Activated CD4-positive, alpha-beta T cell treated with anti-CD3 and anti-CD28 coated beads, Interleukin-2, amount 50 U/mL, for 24 hours (primary cell): ENCODE measurements around the gene ST3GAL6.

Source experiments
- DNase-seq, 2 donors: peaks; one replicate each; pipeline ENCODE4 v3.0.0-alpha.2; 2020; ENCODE audit warnings: low read depth in 1 of 2, low spot score in 1 of 2

ST3GAL6 gene

DNA sequence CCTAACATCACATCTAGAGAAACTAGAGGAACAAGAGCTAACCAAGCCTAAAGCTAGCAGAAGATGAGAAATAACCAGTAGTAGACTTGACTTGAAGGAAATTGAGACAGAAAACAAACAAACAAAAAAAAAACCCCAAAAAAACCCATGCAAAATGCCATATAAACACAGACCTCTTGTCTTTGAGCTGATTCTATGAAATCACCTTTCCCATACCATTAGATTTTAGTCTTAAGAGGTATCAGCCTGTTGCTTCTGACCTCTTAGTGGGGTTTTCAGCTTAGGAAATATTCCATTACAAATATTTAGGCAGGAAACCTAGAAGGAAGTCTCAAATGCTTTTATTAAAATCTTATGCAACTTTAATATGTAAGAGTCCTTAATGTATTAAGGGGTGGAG, 23.9 kb upstream of the ST3GAL6 start:
- DNase-seq = no peak

DNA sequence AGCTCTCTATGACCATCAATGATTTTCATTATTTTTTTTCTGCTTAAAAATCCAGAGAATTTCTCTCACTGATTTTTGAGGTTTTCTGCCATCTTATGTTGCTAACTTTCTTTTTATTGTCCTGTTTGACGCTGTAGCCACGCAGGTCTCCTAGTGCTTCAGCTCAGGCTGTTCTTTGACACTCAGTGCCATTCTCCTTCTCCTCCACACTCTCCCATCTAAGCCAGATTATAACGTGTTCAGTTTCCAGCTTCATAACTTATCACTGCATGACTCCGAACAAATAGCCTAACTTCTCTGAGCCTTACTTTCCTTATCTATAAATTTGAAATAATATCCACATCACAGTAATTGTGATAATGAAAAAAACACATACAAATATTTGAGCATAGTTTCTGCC, 22.8 kb upstream of the ST3GAL6 start:
- DNase-seq = no peak

- no peak for DNase-seq
Observed at GRCh38 chr3:98741121-98741716, 21.9 kb upstream of the ST3GAL6 start.

- no peak for DNase-seq
Observed at GRCh38 chr3:98743071-98743470, 20.1 kb upstream of the ST3GAL6 start.

DNA sequence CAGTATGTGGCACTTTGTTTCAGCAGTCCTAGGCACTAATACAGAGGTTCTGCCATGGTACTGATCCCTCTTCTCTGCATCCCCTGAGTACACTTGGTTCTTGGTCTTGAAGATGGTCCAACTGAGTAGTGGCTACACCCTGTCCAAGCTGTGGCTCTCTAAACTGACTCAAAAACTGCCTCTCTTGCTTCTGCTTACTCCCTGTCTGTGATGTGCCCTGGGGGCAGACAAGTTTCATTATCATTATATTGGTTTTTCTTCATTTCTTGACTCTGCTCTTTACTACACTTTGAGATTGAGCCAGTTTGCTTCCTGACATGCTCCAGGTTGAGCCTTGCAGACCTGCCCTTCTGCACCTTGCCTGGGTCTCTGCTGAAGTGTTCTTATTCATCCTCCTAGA, 18.9 kb upstream of the ST3GAL6 start:
- no peak for DNase-seq

GRCh38 chr3:98745718-98746117, 17.4 kb upstream of the ST3GAL6 start:
- DNase-seq = no peak

DNA sequence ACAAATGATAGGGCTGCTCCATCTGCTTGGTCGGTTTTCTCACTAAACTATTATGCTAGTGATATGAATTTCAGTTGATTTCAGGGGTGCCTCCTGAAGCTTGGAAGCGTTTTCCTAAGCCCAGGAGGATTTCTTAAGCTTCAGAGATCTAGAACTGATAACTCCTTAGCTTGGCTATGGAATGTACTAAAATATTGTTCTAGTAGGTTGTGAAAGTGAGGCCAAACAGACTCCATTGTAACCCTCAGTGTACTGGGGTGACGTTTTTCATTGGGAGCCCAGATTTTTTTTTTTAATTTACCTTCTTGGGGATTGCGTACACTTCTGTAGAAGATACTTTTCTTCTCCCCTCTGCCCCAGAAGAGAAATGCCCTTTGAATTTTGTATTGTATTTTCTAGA, 17.0 kb upstream of the ST3GAL6 start:
- DNase-seq = no peak

GRCh38 chr3:98746882-98747281, 16.3 kb upstream of the ST3GAL6 start:
- DNase-seq = no peak

DNA sequence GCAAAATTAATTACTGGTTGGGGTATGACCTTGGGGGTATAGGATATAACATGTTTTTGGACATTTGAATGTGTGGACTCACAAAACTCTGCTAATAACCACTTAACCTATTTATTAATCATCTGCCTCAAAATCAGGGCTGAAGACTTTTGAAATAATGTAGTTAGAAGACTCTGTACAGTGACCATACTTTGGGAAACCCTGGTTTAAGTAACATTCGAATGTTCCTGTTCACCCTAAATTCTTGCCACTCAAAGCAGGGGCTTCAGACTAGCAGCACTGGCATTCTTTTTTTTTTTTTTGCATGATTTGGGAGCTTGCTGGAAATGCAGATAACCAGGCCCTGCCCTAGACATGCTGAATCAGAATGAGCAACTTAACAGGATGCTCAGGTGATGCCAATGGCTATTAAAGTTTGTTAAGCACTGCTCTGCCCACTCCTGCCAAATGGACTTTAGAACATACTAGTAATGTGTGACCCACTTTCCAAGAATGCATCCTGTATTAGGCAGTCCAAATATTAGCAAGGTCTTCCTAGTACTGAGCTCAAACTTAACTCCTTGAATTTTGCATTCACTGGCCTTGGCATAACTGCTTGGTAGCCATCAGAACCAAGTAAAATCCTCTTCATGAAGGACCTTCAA, 12.7 kb upstream of the ST3GAL6 start:
- DNase-seq = no peak

- no peak for DNase-seq
Observed at GRCh38 chr3:98754483-98754882, 8.7 kb upstream of the ST3GAL6 start.

GRCh38 chr3:98755601-98756000, 7.5 kb upstream of the ST3GAL6 start:
- no peak for DNase-seq

DNA sequence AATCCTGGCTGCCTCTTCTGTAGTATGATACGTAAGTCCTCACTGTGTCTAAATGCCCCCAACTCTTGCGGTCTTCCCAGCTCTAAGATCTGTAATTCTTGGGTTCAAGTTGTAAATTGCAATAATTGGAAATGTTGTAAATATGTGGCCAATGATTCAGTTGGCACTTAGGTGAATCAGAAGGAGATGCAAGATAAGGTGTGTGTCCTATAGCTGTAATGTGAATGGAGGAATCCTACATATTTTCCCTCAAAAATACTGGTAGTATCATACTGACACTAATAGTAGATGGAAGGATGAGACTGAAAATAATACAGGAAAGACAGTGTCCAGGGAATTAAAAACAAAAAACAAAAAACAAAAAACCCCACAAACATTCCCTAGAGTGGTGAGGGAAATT, 3.5 kb upstream of the ST3GAL6 start:
- no peak for DNase-seq

GRCh38 chr3:98761643-98762229, 1.4 kb upstream of the ST3GAL6 start:
- DNase-seq = no peak

- no peak for DNase-seq
Observed at GRCh38 chr3:98763819-98764418, 779 bp downstream of the ST3GAL6 start.

DNA sequence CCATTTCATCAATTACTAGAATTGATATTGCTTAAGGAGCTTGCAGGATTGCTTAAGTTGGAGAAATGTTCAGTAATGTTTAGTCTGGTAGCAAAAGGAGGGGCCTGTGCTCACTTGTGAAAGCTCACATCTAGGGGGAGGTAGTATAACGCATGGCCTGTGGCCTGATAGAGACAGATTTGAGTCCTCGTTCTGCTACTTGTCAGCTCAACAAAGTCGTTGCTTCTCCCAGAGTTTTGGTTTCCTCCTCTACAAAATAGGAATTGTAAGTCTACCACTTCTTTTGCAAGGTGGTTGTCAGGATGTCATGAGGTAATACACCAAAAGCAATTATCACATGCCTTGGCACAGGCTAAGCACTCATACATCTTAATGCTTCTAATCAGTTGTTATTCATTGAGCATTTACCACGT, 1.3 kb downstream of the ST3GAL6 start:
- no peak for DNase-seq

DNA sequence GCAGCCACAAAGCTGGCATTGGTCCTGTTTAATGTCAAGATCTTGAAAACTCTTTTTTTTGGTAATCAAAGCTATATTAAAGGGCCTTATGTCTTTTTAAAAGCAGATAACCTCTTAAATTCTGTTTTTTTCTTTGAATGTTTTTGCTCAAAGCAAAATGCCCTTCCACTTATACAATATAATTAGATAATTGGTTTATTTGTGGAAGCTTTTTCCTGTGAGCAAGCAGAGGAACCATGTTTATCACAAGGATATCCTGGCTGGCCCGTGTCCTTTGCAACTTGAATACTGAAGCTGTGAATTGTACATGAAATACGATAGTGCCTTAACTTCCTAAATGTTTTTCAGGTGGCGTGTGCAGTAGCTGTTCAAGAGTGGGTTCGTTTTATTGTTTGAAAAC, 2.6 kb downstream of the ST3GAL6 start:
- no peak for DNase-seq

DNA sequence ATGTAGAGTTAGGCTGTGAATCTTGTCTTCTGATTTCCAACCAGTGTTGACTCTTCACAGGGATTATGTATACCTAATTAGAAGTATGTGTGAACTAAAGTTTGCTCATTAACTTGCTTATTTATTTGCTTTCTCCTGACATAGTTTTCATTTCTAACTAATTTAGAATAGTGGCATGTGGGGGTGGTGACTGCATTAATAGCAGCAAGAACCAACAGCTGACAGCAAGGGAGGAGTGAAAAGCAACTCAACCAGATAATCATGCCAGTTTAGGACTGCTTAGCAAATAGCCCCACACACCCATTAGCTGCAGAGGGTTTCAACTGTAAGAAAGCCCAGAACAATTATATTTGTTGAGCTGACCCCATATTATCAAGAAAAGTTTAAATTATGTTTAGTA, 3.8 kb downstream of the ST3GAL6 start:
- no peak for DNase-seq

- no peak for DNase-seq
Observed at GRCh38 chr3:98768961-98769360, 5.8 kb downstream of the ST3GAL6 start.

GRCh38 chr3:98769448-98769847, 6.3 kb downstream of the ST3GAL6 start:
- DNase-seq = no peak

DNA sequence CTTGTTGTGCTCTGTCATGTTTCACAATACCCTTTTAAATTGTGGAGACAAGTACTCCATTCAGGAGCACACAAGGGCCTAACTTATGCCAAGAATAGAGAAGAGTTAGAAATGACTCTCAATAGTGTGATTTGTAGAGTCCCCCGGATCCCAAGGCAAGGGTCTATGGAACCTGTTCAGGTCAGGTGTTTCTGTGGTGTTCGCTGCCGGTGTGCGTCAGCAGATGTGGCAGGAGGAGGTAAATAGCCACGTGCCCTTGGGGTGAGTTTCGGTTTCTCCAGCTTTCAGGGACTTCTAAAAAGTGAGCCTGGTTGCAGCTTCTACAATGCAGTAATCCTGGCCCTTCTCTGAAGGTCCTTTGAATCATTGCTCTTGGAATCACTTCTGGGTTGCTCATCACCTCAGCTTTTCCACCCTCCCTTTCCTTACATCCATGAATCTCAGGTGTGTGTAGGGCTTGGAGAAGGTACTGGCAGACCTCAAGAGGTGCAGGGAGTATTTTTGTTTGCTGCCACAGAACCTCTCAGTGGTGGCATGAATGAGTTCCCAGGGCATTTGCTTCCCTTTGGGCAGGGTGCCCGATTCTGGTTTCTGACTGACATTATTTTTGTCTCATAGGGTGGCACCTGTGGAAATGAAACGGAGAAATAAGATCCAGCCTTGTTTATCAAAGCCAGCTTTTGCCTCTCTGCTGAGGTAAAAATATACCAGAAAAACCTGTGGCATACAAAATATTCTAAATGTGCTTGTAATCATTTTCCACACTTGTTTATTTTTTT, 7.3 kb downstream of the ST3GAL6 start:
- DNase-seq = no peak

DNA sequence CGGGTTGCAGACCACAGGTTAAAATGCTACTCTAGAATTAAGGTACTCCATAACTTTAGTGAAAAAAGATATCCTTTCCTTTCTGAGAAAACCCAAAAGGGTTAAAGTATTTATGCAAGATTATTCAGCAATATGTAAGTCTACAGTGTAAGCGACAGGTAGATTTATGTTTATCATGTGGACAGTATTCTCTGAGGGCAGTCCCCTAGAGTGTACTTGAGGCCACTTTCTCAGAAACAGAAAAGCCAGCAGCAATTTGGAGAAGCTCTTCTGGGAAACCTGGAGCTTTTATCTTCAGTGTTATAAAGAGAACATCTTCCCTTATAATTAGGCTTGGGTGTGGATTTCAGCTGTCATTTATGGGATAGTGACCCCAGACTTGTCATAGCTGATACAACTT, 8.9 kb downstream of the ST3GAL6 start:
- DNase-seq = no peak
